ENCODE results near the gene IFIT5. TPM values are rescaled to one million over a fixed set of nuclear protein-coding genes. Genes with fewer than 3 reads are reported as not detected.

The IFIT5 gene
- total RNA-seq, 2 donors from 2014 or later = 1.5 to 2.5 TPM

- Mint-ChIP-seq H3K9me3 (no peaks in the 10 kb centered on the region), H3K27me3 (ENCODE audit: insufficient read depth) (no peaks in the 10 kb centered on the region), H3K4me1 (peaks cover 27% of the 10 kb centered on the region), H3K4me3 (no peak overlapping the region), H3K36me3 (ENCODE audit: low read depth) (no peaks in the 10 kb centered on the region), H3K27ac (no peak overlapping the region)
- no peaks in the 10 kb centered on the region for H3K9me3 ChIP-seq (ENCODE audit: control insufficient read depth, low read length)
- no peak overlapping the region for H3K4me3 ChIP-seq (ENCODE audit: low read length)
- 89% methylated on average over 4 of the region's 4 CpGs; no CpG with 5 or more reads in 1 of the 2 experiments for WGBS, 2 experiments (ENCODE audit: insufficient coverage in 1 of 2, insufficient read length in 1 of 2)
- H3K27ac ChIP-seq (ENCODE audit: low read depth, low read length) = no peak overlapping the region
- TF ChIP-seq, protein P1, sequence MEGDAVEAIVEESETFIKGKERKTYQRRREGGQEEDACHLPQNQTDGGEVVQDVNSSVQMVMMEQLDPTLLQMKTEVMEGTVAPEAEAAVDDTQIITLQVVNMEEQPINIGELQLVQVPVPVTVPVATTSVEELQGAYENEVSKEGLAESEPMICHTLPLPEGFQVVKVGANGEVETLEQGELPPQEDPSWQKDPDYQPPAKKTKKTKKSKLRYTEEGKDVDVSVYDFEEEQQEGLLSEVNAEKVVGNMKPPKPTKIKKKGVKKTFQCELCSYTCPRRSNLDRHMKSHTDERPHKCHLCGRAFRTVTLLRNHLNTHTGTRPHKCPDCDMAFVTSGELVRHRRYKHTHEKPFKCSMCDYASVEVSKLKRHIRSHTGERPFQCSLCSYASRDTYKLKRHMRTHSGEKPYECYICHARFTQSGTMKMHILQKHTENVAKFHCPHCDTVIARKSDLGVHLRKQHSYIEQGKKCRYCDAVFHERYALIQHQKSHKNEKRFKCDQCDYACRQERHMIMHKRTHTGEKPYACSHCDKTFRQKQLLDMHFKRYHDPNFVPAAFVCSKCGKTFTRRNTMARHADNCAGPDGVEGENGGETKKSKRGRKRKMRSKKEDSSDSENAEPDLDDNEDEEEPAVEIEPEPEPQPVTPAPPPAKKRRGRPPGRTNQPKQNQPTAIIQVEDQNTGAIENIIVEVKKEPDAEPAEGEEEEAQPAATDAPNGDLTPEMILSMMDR (conservative IDR thresholded peaks at IDR 0.05) = no peak
- H3K9ac ChIP-seq (ENCODE audit: extremely low read depth, low read length, poor library complexity, severe bottlenecking) = no peak overlapping the region
- H3K27me3 ChIP-seq (ENCODE audit: control insufficient read depth, insufficient read depth, low read length, poor library complexity, severe bottlenecking) = no peaks in the 10 kb centered on the region
- H3K36me3 ChIP-seq (ENCODE audit: control insufficient read depth, insufficient read depth, low read length) = no peaks in the 10 kb centered on the region
- no peak for DNase-seq
- H3K4me1 ChIP-seq (ENCODE audit: control insufficient read depth, insufficient read depth, low read length) = no peaks in the 10 kb centered on the region
These were observed 13.3 kb downstream of the IFIT5 start for GRCh38 chr10:89427629-89428028.

- Histone ChIP-seq H3K9me3 (ENCODE audit: control insufficient read depth, low read length) (no peaks in the 10 kb centered on the region), H3K27ac (ENCODE audit: low read depth, low read length) (no peak overlapping the region), H3K4me3 (ENCODE audit: low read length) (no peak overlapping the region), H3K9ac (ENCODE audit: extremely low read depth, low read length, poor library complexity, severe bottlenecking) (no peak overlapping the region), H3K4me1 (ENCODE audit: control insufficient read depth, insufficient read depth, low read length) (no peaks in the 10 kb centered on the region), H3K36me3 (ENCODE audit: control insufficient read depth, insufficient read depth, low read length) (no peaks in the 10 kb centered on the region), H3K27me3 (ENCODE audit: control insufficient read depth, insufficient read depth, low read length, poor library complexity, severe bottlenecking) (no peaks in the 10 kb centered on the region)
- WGBS, 2 experiments (ENCODE audit: insufficient coverage in 1 of 2, insufficient read length in 1 of 2) = 100% methylated on average over 1 of the region's 1 CpG
- Mint-ChIP-seq H3K36me3 (ENCODE audit: low read depth) (no peaks in the 10 kb centered on the region), H3K4me1 (peaks cover 27% of the 10 kb centered on the region), H3K27ac (no peak overlapping the region), H3K4me3 (no peak overlapping the region), H3K9me3 (no peaks in the 10 kb centered on the region), H3K27me3 (ENCODE audit: insufficient read depth) (no peaks in the 10 kb centered on the region)
- DNase-seq = no peak
- TF ChIP-seq, protein P1 (conservative IDR thresholded peaks at IDR 0.05) = no peak
These were observed 14.5 kb downstream of the IFIT5 start for GRCh38 chr10:89428877-89429276.

DNA sequence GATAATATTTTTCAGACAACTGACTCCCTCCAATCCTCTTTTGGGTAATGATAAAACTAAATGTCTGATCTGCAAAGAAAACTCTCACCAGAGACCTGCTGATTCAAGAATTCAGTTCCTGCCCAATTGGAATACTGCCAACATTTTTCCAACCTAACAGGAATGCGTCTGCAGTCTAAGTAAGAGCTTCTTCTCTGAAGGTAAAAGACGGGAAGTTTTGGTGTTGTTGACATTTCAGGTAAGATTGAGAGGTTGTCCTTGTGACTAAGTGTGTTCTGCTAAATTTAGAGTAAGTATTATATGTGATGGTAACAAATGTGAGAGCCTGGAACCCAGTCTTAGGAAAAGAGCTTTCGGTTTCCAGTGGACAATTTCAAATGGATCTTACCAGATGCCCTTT lies 17.6 kb downstream of the IFIT5 start:
- TF ChIP-seq, protein P1 (conservative IDR thresholded peaks at IDR 0.05) = no peak
- Histone ChIP-seq H3K4me1 (ENCODE audit: control insufficient read depth, insufficient read depth, low read length) (no peaks in the 10 kb centered on the region), H3K27ac (ENCODE audit: low read depth, low read length) (no peak overlapping the region), H3K9ac (ENCODE audit: extremely low read depth, low read length, poor library complexity, severe bottlenecking) (no peak overlapping the region), H3K27me3 (ENCODE audit: control insufficient read depth, insufficient read depth, low read length, poor library complexity, severe bottlenecking) (no peaks in the 10 kb centered on the region), H3K36me3 (ENCODE audit: control insufficient read depth, insufficient read depth, low read length) (no peaks in the 10 kb centered on the region), H3K4me3 (ENCODE audit: low read length) (no peak overlapping the region), H3K9me3 (ENCODE audit: control insufficient read depth, low read length) (no peaks in the 10 kb centered on the region)
- Mint-ChIP-seq H3K27ac (no peak overlapping the region), H3K27me3 (ENCODE audit: insufficient read depth) (no peaks in the 10 kb centered on the region), H3K36me3 (ENCODE audit: low read depth) (no peaks in the 10 kb centered on the region), H3K9me3 (no peaks in the 10 kb centered on the region), H3K4me3 (no peak overlapping the region), H3K4me1 (peaks cover 8% of the 10 kb centered on the region)
- 93 to 100% methylated on average over 2 to 3 of the region's 3 CpGs for WGBS, 2 experiments (ENCODE audit: insufficient coverage in 1 of 2, insufficient read length in 1 of 2)
- no peak for DNase-seq
